Fibroblast of pulmonary artery (primary cell): Measurements from ENCODE around the gene ADPRM.
A peak's percentile ranks its signal among the peaks of the same experiment; 100 is the strongest.

ENCODE experiments used
- DNase-seq: peaks from one replicate; pipeline ENCODE4 v3.0.0-alpha.2; 2010; ENCODE audit warnings: low read depth
- H3K4me3 ChIP-seq: replicated peaks from 2 replicates; pipeline ENCODE4 v1.5.1; 2011; ENCODE audit warnings: low read depth, mild to moderate bottlenecking, control low read depth, low read length, moderate library complexity
- CTCF ChIP-seq: IDR thresholded peaks from 2 replicates; pipeline ENCODE4 v1.5.1; 2011; ENCODE audit warnings: mild to moderate bottlenecking, control low read depth, low read length, inconsistent platforms; ENCODE audit errors: missing control alignments

ADPRM gene

GRCh38 chr17:10698096-10698818 is 863 bp downstream of the ADPRM start:
- no peak for TF ChIP-seq CTCF
- DNase-seq: peak; percentile 24

DNA sequence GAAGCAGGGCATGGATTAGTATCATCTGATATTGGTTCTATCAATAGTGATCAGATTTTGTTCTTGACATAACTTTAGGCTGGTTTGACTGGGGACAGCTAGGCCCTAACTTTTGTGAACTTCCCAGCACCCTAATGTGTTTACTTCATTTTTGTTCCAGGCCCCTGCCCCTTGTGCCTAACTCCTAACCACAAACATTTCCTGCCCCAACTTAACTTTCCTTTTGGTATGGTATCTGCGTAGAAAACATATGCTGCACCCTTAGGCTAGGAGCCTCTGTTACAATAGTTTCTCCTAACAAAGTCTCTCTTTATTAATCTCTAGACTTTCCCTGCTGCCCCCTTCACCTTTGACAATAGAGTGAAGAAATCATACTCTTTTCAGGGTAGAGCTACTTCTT is 2.5 kb downstream of the ADPRM start:
- TF ChIP-seq CTCF: no peak
- DNase-seq: peak; percentile 52
- H3K4me3 ChIP-seq: no peak overlapping the region

More at GRCh38 chr17:10698096-10698818, 863 bp downstream of the ADPRM start:
- H3K4me3 ChIP-seq: peak overlapping the region; percentile 90

DNA sequence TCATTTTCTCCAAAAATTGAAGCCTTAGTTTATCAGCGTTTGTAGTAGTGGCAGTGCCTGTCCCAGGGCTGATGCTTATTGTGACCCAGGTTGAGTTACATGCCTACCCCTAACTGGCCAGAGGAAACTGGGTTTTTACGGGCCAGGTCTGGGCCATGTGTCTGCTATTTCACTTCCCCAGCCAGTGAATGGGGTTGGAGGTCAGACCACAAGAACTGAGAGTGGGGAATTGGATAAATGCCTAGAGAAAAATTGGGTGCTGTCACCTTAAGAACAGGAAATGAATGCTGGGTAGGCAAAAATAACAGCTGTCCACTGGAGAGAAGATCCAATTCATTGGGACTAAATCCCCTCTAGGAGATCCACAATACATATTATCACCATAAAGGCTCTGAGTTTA is 5.2 kb downstream of the ADPRM start:
- no peak overlapping the region for H3K4me3 ChIP-seq
- TF ChIP-seq CTCF: no peak
- DNase-seq: peak; percentile 56

DNA sequence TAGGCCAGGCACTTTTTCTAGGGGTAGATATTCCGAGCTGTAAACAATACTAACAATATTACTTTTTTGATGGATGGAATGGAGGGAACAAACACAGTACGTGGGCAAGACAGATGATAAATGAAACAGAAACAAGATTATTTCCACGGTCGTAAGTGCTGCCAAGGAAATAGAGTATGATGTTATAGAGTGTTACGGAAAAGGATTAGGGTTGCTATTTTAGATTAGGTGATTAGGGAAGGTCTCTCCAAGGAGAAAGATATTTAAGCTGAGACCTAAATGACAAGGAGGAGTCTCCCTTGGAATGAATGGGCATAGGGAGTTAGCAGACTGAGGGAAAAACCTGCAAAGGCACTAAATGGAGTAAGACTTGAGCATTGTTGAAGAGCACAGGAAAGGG is 8.3 kb downstream of the ADPRM start:
- no peak overlapping the region for H3K4me3 ChIP-seq
- no peak for DNase-seq
- no peak for TF ChIP-seq CTCF

DNA sequence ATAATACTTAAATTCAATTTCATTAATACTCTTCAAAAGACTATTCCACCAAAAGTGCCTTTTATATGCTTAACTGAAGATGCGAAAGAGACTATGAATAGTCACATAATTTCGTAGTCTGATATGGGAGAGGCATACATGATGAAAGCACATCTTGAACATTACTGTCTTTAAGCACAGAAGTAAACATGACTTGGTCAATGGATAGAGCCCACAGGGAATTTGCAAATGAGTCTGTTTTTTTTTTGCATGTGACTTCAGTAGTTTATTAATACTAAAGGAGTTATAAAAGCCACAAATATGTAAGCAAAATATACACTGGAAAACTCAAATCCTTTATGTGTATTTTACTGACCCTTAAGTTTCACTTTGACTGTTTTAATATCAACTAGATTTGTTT is 15.9 kb downstream of the ADPRM start:
- no peak for TF ChIP-seq CTCF
- DNase-seq: no peak
- no peak overlapping the region for H3K4me3 ChIP-seq

GRCh38 chr17:10716218-10716617 is 18.8 kb downstream of the ADPRM start:
- H3K4me3 ChIP-seq: no peak overlapping the region
- TF ChIP-seq CTCF: no peak
- DNase-seq: no peak

GRCh38 chr17:10718547-10718946 is 21.2 kb downstream of the ADPRM start:
- TF ChIP-seq CTCF: no peak
- DNase-seq: no peak

More at GRCh38 chr17:10718547-10718946, 21.2 kb downstream of the ADPRM start:
- no peak overlapping the region for H3K4me3 ChIP-seq
